Natural killer cell treated with Interleukin-12 subunit alpha and Interleukin-12 subunit beta and Interleukin-15 and Interleukin-18, amount 100 ng/mL, for 72 hours (primary cell): ENCODE results near the gene ZNF507. TPM values are rescaled to one million over a fixed set of nuclear protein-coding genes. Genes with fewer than 3 reads are reported as not detected.

ENCODE experiments used
- ATAC-seq, 2 donors: fragments of 150-1000 bp; cut with Tn5 transposase in 1 of 2; sonication (Bioruptor Pico), chemical (Tn5 transposase) in 1 of 2; 2 replicates each; pipeline ENCODE4 v1.10.0; 2021
- DNase-seq: peaks from one replicate; pipeline ENCODE4 v3.0.0; 2022; ENCODE audit warnings: low spot score
- H3K27ac Mint-ChIP-seq, 2 donors: 1 replicate in 1 of 2; 2 replicates in 1 of 2; pipeline ENCODE4 v1.8.0; 2022; ENCODE audit warnings: mixed read lengths in 2 of 2, mild to moderate bottlenecking in 1 of 2, moderate library complexity in 1 of 2
- H3K27me3 Mint-ChIP-seq, 2 donors: 1 replicate in 1 of 2; 2 replicates in 1 of 2; pipeline ENCODE4 v1.8.0; 2022; ENCODE audit warnings: mixed read lengths in 2 of 2
- H3K36me3 Mint-ChIP-seq: one replicate; pipeline ENCODE4 v1.8.0; 2022; ENCODE audit warnings: mixed read lengths
- H3K4me1 Mint-ChIP-seq, 2 donors: 1 replicate in 1 of 2; 2 replicates in 1 of 2; pipeline ENCODE4 v1.8.0; 2022; ENCODE audit warnings: low read depth in 2 of 2, mixed read lengths in 2 of 2, mild to moderate bottlenecking in 1 of 2
- H3K4me3 Mint-ChIP-seq: one replicate; pipeline ENCODE4 v1.8.0; 2022; ENCODE audit warnings: mixed read lengths
- H3K9me3 Mint-ChIP-seq: 2 replicates; pipeline ENCODE4 v1.8.0; 2022; ENCODE audit warnings: mixed read lengths
- total RNA-seq, 2 donors: library from RNA; stranded (reverse); gene quantifications; one replicate each; pipeline ENCODE4 v1.2.3, GENCODE V29; 2022

ZNF507 gene
- total RNA-seq, 2 donors from 2014 or later = 21.2 to 37.1 TPM

DNA sequence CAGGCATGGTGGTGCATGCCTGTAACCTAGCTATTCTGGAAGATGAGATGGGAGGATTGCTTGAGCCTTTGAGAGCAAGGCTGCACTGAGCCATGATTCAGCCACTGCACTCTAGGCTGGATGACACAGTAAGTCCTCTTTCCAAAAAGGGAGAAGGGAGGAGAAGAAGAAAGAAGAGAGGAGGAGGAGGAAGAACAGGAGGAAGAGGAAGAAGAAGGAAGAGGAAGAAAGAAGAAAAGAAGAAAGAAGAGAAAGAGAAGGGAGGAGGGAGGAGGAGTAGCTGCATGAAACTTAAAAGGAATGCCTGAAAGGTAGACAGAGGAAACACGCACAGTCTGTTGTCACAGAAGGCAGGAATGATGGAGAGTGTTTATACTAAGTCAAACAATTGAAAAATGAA, 56.6 kb downstream of the ZNF507 start:
- Mint-ChIP-seq H3K27me3 (no peaks in the 10 kb centered on the region), H3K9me3 (no peaks in the 10 kb centered on the region), H3K36me3 (no peaks in the 10 kb centered on the region), H3K27ac (peak overlapping the region in 1 of 2 donors; percentile 64), H3K4me1 (peaks cover 29 to 32% of the 10 kb centered on the region in 2 donors), H3K4me3 (no peak overlapping the region)
- DNase-seq (no peak), ATAC-seq (no peak)

DNA sequence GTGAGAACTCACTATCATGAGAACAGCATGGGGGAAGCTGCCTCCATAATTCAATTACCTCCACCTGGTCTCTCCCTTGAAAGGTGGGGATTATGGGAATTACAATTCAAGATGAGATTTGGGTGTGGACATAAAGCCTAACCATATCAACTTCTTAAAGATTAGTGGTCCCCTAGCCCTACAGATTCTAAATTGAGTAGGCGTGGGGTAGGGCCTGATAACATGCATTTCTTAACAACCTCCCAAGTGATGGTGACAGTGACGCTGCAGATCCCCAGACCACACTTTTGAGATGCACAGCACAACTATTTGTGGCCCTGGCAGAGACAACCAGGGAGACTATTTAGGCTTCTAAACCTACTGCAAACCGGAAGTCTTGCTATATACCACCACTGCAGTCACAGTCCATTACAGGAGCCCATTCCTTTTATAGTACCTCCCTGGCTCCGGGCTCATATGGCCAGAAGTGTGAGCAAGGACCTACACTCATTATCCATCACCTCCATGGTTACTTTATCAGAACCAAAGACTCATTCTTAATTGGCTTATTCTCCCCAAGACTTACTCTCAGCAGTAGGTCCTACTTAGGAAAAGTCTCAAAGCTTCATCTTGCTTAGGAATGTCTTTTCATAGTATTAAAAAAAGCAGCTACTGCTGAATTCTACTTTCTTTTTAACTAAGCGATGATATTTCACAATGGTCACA, 58.0 kb downstream of the ZNF507 start:
- no peak for ATAC-seq
- no peak for DNase-seq
- no peaks in the 10 kb centered on the region for H3K27me3 Mint-ChIP-seq
- H3K27ac Mint-ChIP-seq = peak overlapping the region; percentile 81 to 90
- H3K4me3 Mint-ChIP-seq = peak overlapping the region; percentile 80
- H3K4me1 Mint-ChIP-seq = peaks cover 30 to 41% of the 10 kb centered on the region in 2 donors
- H3K9me3 Mint-ChIP-seq = no peaks in the 10 kb centered on the region
- no peaks in the 10 kb centered on the region for H3K36me3 Mint-ChIP-seq

DNA sequence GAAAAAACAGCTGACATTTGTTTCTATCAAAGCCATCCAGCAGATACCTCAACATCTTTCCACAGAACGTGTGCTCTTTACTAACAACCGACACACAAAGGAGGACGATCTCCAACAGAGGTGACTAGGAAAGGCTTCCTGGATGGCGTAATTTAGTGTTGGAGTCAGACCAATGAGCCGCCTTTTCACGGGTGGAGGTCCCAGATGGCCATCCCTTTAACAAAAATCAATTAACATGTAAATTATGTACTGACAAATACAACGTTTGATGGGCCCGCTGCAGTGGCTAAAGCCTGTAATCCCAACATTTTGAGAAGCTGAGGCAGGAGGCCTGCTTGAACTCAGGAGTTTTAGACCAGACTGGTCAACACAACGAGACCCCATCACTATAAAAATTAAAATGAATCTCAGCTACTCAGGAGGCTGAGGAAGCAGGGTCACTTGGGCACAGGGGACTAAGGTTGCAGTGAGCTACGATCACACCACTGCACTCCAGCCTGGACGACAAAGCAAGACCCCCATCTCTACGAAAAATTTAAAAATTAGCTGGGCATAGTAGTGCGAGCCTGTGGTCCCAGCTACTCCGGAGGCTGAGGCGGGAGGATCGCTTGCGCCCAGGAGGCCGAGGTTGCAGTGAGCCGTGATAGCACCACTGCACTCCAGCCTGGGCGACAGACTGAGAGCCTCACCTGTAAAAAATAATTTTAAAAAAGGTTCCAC, 59.0 kb downstream of the ZNF507 start:
- Mint-ChIP-seq H3K9me3 (no peaks in the 10 kb centered on the region), H3K27ac (peak overlapping the region; percentile 81 to 90)

DNA sequence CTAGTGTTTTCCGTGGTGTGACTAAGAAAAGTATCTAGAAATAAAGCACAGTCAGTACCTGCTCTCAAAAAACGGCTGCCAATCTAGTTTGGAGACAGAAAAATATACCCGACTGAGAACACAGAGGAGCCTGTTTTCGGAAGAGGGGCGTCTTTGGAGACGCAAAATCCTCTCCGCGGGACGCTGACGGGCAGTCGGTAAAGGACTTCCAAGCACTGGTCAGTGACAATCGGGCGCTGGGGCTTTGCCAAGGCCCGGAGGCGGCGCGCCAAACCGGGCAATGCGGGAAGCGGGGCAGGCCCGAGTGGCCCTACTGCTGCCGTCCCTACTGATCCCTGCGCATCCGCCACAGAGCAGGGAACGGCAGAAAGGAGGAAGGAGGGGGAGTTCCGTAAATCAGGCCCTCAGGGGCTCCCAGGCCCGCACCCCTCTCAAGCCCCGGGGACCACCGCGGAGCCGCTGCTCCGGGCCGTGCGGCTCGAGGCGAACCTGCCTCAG, 59.6 kb downstream of the ZNF507 start:
- Mint-ChIP-seq H3K36me3 (no peaks in the 10 kb centered on the region), H3K4me3 (peak overlapping the region; percentile 80)
- ATAC-seq = peak in 1 of 2 donors; percentile 15

More for the DNA sequence above, 59.0 kb downstream of the ZNF507 start:
- ATAC-seq (no peak), DNase-seq (no peak)
- peak overlapping the region; percentile 80 for H3K4me3 Mint-ChIP-seq
- no peaks in the 10 kb centered on the region for H3K36me3 Mint-ChIP-seq
- H3K4me1 Mint-ChIP-seq = peaks cover 30 to 41% of the 10 kb centered on the region in 2 donors
- H3K27me3 Mint-ChIP-seq = no peaks in the 10 kb centered on the region

DNA sequence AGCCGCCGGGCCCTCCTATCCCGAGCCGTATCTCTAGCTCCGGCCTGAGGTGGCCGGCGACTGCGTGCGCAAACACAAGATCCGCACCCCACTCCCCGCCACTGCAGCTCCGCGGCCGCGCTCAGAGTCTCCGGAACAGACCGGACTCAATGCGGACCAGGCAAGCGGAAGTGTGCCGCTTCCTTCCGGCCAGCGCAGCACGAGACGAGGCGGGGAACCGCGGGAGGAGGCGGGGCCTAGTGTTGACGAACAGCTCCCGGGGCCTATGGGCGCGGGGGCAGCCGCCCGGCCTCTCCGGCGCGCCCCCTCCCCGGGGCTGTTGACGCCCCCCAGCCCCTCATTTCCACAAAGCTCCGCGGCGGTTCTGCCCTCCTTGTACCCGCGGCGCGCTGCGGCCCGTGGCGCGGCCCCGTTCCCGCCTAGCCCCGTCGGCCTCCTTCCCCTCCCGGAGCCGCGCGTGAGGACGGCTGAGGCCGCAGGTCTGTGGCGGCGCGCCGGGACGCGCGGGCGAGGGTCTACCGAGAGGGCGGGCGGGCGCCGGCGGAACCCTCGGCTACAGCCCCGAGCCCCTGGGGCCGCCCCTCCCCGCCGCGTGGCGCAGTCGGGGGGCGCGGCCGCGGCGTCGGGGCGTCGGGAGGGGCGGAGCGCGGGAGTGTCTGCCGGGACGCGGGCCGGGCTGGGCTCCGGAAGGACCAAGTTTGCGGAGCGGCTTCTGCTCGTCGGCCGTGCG, 60.2 kb downstream of the ZNF507 start, which contains the start of gene DPY19L3:
Gene DPY19L3 (plus strand): TSS at position 340 of the 730 bp plus-strand sequence. CDS start 2,484 bp downstream, outside the sequence.
- Mint-ChIP-seq H3K27me3 (no peaks in the 10 kb centered on the region), H3K4me3 (peak within 1 kb of the TSS; percentile 85), H3K36me3 (no peaks in the 10 kb centered on the region), H3K4me1 (peaks cover 30 to 41% of the 10 kb centered on the region in 2 donors), H3K27ac (peak within 1 kb of the TSS; percentile 88 to 90), H3K9me3 (no peaks in the 10 kb centered on the region)
- ATAC-seq = peak; percentile 97
- DNase-seq = peak; percentile 96

More for the DNA sequence above, 59.6 kb downstream of the ZNF507 start:
- DNase-seq = no peak
- Mint-ChIP-seq H3K27ac (peak overlapping the region; percentile 81 to 90), H3K4me1 (peaks cover 30 to 41% of the 10 kb centered on the region in 2 donors), H3K27me3 (no peaks in the 10 kb centered on the region), H3K9me3 (no peaks in the 10 kb centered on the region)

GRCh38 chr19:32406161-32407003, 61.0 kb downstream of the ZNF507 start:
- peak overlapping the region; percentile 88 to 90 for H3K27ac Mint-ChIP-seq
- DNase-seq = no peak
- no peaks in the 10 kb centered on the region for H3K36me3 Mint-ChIP-seq
- H3K4me3 Mint-ChIP-seq = peak overlapping the region; percentile 85
- no peaks in the 10 kb centered on the region for H3K27me3 Mint-ChIP-seq
- H3K4me1 Mint-ChIP-seq = peaks cover 23 to 34% of the 10 kb centered on the region in 2 donors
- no peak for ATAC-seq
- no peaks in the 10 kb centered on the region for H3K9me3 Mint-ChIP-seq

DNA sequence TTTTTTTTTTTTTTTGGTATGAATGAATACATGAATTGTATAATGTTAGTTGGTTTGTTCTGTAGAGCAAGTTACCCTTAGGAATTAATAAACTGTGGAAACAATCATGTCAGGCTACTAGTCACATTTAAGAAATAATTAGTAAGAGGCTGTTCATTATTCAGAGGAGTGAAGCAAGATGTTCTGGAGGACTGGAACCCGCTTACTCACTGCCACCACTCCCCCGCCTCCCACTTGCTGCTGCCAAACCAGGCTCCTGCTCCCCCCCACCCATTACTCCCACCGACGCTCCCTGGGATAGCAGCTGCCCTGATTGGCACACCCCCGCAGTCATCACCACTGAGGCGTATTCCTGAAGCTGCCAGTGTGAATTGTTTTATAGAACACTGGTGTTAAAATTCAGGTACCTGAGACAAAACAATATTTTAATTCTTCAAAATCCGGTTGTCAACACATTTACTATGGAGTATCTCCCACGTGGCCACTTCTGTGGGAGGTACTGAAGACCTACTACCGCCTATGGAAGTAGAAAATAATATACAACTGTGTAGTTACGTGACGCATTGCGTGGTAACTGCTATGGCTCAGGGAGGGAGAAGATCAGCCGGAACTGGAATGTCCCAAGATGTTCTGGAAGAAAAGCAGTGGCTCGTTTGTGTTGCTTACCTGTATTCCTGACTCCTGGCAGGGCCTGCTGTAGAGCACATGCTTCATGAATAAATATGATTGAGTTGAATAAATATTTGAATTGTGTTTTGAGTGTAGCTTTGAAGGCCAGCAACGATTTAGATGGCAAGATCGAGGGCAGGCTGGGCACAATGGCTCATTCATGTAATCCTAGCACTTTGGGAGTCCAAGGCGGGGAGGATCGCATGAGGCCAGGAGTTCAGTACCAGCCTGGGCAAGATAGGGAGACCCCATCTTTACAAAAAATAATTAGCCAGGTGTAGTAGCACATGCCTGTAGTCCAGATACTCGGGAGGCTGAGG, 61.9 kb downstream of the ZNF507 start:
- peaks cover 21 to 26% of the 10 kb centered on the region in 2 donors for H3K4me1 Mint-ChIP-seq
- H3K27ac Mint-ChIP-seq = peak overlapping the region; percentile 88 to 90
- H3K36me3 Mint-ChIP-seq = no peaks in the 10 kb centered on the region
- no peaks in the 10 kb centered on the region for H3K27me3 Mint-ChIP-seq
- H3K9me3 Mint-ChIP-seq = no peaks in the 10 kb centered on the region
- ATAC-seq (no peak), DNase-seq (no peak)
- H3K4me3 Mint-ChIP-seq = peak overlapping the region; percentile 85

DNA sequence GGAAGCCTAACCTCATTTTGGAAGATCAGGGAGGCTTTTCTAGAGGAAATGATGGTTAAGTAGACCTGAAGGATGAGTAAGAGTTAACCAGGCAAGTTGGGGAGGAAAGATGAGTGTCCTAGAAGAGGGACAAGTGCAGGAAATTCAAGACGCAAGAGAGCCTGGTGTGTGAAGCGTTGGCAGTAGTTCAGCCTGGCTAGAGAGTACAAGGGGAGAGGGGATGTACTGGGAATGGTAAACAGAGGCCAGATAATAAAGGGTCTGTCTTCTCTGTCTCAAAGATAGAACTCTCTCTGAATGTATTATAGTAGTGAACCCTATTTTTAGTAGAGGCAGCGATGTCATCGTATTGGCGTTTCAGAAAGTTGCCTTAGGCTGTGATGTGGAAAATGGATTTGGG, 69.8 kb downstream of the ZNF507 start:
- Mint-ChIP-seq H3K4me3 (no peak overlapping the region), H3K4me1 (peaks cover 0 to 2% of the 10 kb centered on the region in 2 donors), H3K27ac (no peak overlapping the region), H3K36me3 (peaks cover 6% of the 10 kb centered on the region), H3K9me3 (no peaks in the 10 kb centered on the region), H3K27me3 (no peaks in the 10 kb centered on the region)
- ATAC-seq (no peak), DNase-seq (no peak)

- ATAC-seq (no peak), DNase-seq (no peak)
- no peaks in the 10 kb centered on the region for H3K27me3 Mint-ChIP-seq
- H3K9me3 Mint-ChIP-seq = no peaks in the 10 kb centered on the region
- peaks cover 0 to 2% of the 10 kb centered on the region in 2 donors for H3K4me1 Mint-ChIP-seq
- H3K36me3 Mint-ChIP-seq = peaks cover 6% of the 10 kb centered on the region
- no peak overlapping the region for H3K27ac Mint-ChIP-seq
- H3K4me3 Mint-ChIP-seq = no peak overlapping the region
These were observed 70.3 kb downstream of the ZNF507 start for GRCh38 chr19:32415669-32416068.

DNA sequence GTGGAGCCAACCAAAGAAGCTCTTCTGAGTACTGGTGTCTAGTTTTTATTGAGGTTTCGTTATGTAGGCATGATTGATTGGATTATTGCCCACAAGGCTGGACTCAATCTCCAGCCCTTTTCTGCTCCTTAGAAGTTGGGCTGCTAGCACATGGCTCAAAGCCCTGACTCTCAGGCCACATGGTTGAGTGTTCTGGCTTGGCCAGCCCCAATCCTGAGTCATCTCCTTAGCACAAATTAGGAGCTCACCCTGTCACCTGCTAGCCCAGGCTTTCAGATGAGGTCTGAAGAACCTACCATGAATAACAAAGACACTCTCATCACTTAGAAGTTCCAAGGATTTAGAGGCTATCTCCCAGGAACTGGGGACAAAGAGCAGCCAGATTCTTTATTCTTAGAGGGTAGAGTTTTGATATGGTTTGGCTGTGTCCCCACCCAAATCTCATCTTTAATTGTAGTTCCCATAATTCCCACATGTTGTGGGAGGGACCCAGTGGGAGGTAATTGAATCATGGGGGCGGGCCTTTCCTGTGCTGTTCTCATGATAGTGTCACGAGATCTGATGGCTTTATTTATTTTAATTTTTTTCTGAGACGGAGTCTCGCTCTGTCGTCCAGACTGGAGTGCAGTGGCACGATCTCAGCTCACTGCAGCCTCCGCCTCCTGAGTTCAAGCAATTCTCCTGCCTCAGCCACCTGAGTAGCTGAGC, 71.5 kb downstream of the ZNF507 start:
- no peaks in the 10 kb centered on the region for H3K9me3 Mint-ChIP-seq

GRCh38 chr19:32418155-32418554, 72.7 kb downstream of the ZNF507 start:
- Mint-ChIP-seq H3K27me3 (no peaks in the 10 kb centered on the region), H3K27ac (no peak overlapping the region), H3K36me3 (peaks cover 12% of the 10 kb centered on the region), H3K4me3 (no peak overlapping the region), H3K4me1 (peaks cover 12% of the 10 kb centered on the region in 2 donors), H3K9me3 (no peaks in the 10 kb centered on the region)
- ATAC-seq (no peak), DNase-seq (no peak)

More for the DNA sequence above, 71.5 kb downstream of the ZNF507 start:
- H3K4me1 Mint-ChIP-seq = peaks cover 3 to 7% of the 10 kb centered on the region in 2 donors
- DNase-seq (no peak), ATAC-seq (no peak)
- H3K4me3 Mint-ChIP-seq = no peak overlapping the region
- H3K36me3 Mint-ChIP-seq = peaks cover 6% of the 10 kb centered on the region
- H3K27ac Mint-ChIP-seq = no peak overlapping the region
- H3K27me3 Mint-ChIP-seq = no peaks in the 10 kb centered on the region
